Upper lobe of right lung (tissue), 1 donor: Measurements from ENCODE around the gene CUX1. TPM values are rescaled to one million over a fixed set of nuclear protein-coding genes. Genes with fewer than 3 reads are reported as not detected.

Experiments used
- ATAC-seq: fragments of 200-7000 bp; cut with Tn5 transposase; one replicate; pipeline ENCODE4 v1.9.1; 2020; ENCODE audit warnings: mild to moderate bottlenecking, moderate library complexity
- DNase-seq: peaks from one replicate; pipeline ENCODE4 v3.0.0-alpha.2; 2020
- H3K27ac ChIP-seq: fragments of 200-600 bp; one replicate; pipeline ENCODE4 v1.8.0; 2022
- H3K27me3 ChIP-seq: fragments of 200-600 bp; one replicate; pipeline ENCODE4 v1.8.0; 2022; ENCODE audit warnings: mild to moderate bottlenecking
- H3K36me3 ChIP-seq: fragments of 200-600 bp; one replicate; pipeline ENCODE4 v1.8.0; 2022
- H3K4me1 ChIP-seq: fragments of 200-600 bp; one replicate; pipeline ENCODE4 v1.8.0; 2022
- H3K4me3 ChIP-seq: fragments of 200-600 bp; one replicate; pipeline ENCODE4 v1.8.0; 2022; ENCODE audit warnings: mild to moderate bottlenecking
- H3K9me3 ChIP-seq: fragments of 200-600 bp; one replicate; pipeline ENCODE4 v1.8.0; 2022
- intact Hi-C: fragments of 100-400 bp; cut with DNase I; formaldehyde crosslinking; loops from one replicate; pipeline ENCODE4 v1.11.0; 2022
- total RNA-seq: library from RNA; stranded (reverse); fragmentation: NEBNext Ultra II Directional; extraction: Animal tissue kit (Norgen Biotek cat#: 25700); gene quantifications from one replicate; pipeline ENCODE4 v1.2.1, GENCODE V29; 2021
- TF ChIP-seq, protein P1 (sequence below): fragments of 200-600 bp; IDR thresholded peaks from one replicate; pipeline ENCODE4 v1.8.0; 2022; ENCODE audit warnings: antibody characterized with exemption
- donor health status: DM: no; HTN: yes; CAD: no; lungs with severe emphysema.

CUX1 gene
- total RNA-seq, 1 donor from 2014 or later: 132 TPM

- TF ChIP-seq, protein P1, sequence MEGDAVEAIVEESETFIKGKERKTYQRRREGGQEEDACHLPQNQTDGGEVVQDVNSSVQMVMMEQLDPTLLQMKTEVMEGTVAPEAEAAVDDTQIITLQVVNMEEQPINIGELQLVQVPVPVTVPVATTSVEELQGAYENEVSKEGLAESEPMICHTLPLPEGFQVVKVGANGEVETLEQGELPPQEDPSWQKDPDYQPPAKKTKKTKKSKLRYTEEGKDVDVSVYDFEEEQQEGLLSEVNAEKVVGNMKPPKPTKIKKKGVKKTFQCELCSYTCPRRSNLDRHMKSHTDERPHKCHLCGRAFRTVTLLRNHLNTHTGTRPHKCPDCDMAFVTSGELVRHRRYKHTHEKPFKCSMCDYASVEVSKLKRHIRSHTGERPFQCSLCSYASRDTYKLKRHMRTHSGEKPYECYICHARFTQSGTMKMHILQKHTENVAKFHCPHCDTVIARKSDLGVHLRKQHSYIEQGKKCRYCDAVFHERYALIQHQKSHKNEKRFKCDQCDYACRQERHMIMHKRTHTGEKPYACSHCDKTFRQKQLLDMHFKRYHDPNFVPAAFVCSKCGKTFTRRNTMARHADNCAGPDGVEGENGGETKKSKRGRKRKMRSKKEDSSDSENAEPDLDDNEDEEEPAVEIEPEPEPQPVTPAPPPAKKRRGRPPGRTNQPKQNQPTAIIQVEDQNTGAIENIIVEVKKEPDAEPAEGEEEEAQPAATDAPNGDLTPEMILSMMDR: no peak
- intact Hi-C loops: no loop called here
- no peaks in the 10 kb centered on the region for H3K27me3 ChIP-seq
- DNase-seq (no peak), ATAC-seq (no peak)
- H3K4me1 ChIP-seq: no peaks in the 10 kb centered on the region
- no peak overlapping the region for H3K4me3 ChIP-seq
- no peak overlapping the region for H3K27ac ChIP-seq
- H3K36me3 ChIP-seq: peaks cover 25% of the 10 kb centered on the region
- no peaks in the 10 kb centered on the region for H3K9me3 ChIP-seq
These were observed 347.7 kb downstream of the CUX1 start for GRCh38 chr7:102165136-102165535.

DNA sequence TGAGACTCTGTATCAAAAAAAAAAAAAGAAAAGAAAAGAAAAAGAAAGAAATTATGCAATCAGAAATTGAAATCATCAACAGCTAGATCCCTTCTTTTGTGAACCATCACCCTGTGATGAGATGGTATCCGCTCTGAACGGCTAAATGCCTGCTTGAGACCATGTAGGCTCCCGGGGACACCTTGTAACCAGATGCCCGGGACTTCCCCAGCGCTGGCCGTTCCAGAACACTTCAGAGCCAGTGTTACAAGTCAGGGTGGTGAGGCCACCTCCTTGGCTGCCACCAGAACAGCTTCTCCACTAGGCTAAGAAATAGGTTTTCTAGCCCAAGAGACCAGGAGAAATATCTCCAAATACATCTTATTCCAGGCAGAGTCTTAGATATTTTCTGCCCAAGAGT lies 349.8 kb downstream of the CUX1 start:
- H3K27me3 ChIP-seq: no peaks in the 10 kb centered on the region
- DNase-seq (no peak), ATAC-seq (no peak)
- H3K36me3 ChIP-seq: peaks cover 35% of the 10 kb centered on the region
- no peak overlapping the region for H3K27ac ChIP-seq
- H3K4me1 ChIP-seq: no peaks in the 10 kb centered on the region
- H3K4me3 ChIP-seq: no peak overlapping the region
- no peaks in the 10 kb centered on the region for H3K9me3 ChIP-seq
- TF ChIP-seq, protein P1: no peak
- intact Hi-C loops: no loop called here

DNA sequence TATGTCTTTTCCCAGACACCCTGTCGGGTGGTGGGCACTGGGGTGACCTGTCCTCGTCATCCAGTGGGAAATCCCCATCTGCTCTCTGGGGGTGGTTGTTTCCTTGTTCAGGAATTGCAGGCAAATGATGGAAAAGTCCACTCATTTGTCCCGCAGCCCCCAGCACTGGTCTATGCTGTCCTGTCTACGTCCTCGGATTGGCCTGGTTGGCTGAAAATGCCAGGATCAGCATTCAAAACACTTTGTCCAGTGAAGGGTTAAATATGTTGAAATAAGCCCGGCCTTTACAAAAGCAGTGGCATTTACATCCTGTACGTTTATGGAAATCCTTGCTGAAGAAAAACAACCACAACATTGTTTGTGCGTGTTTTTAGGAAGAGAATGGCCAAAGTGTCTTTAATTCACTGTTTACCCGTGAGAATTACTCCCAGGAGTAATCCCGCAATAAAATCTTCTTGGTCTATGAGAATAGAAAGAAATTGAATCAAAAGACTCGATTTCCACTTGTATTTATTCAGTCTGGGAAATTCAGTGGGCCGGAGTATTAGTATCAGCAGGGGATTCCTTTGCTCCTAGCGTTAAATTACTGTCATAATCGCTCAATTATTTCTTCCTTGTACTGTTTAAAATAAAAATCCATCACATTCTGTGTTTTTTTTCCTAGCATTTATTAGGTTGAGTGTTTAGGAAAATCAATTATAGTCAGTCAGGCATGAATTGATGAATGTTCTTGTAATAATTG lies 352.4 kb downstream of the CUX1 start:
- TF ChIP-seq, protein P1: no peak
- no peaks in the 10 kb centered on the region for H3K9me3 ChIP-seq
- no peaks in the 10 kb centered on the region for H3K4me1 ChIP-seq
- DNase-seq: no peak
- H3K4me3 ChIP-seq: no peak overlapping the region
- intact Hi-C loops: no loop called here
- ATAC-seq: no peak
- H3K27me3 ChIP-seq: no peaks in the 10 kb centered on the region
- H3K27ac ChIP-seq: no peak overlapping the region
- peaks cover 20% of the 10 kb centered on the region for H3K36me3 ChIP-seq

- TF ChIP-seq, protein P1: no peak
- no peaks in the 10 kb centered on the region for H3K9me3 ChIP-seq
- no peaks in the 10 kb centered on the region for H3K4me1 ChIP-seq
- DNase-seq: no peak
- no peak overlapping the region for H3K27ac ChIP-seq
- H3K36me3 ChIP-seq: peaks cover 20% of the 10 kb centered on the region
- no peak overlapping the region for H3K4me3 ChIP-seq
- intact Hi-C loops: no loop called here
- H3K27me3 ChIP-seq: no peaks in the 10 kb centered on the region
- ATAC-seq: no peak
These were observed 353.1 kb downstream of the CUX1 start for GRCh38 chr7:102170393-102170970.

DNA sequence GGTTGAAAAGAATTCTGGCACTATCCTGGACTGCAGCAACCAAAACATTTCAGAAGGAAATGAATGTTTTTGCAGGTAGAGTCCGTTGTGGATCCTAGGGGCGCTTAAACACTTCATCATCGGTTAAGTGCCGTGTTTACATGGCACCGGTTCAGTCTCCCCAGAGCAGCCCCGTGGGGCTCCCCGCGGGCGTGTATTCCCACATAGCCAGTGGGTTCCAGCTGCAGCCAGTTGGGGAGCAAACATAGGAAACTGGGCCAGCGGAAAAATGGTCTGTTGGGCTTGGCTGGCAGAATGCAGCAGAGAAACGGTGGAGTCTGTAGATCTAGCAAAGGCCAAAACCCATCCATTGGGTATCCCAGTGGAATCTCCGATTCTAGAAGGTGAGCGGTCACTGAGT lies 356.2 kb downstream of the CUX1 start:
- no peak overlapping the region for H3K27ac ChIP-seq
- no peaks in the 10 kb centered on the region for H3K9me3 ChIP-seq
- H3K4me1 ChIP-seq: no peaks in the 10 kb centered on the region
- no peak overlapping the region for H3K4me3 ChIP-seq
- TF ChIP-seq, protein P1: no peak
- no peaks in the 10 kb centered on the region for H3K27me3 ChIP-seq
- intact Hi-C loops: no loop called here
- DNase-seq (no peak), ATAC-seq (no peak)
- H3K36me3 ChIP-seq: peaks cover 21% of the 10 kb centered on the region
